MCF 10A (cell line): ENCODE measurements around the gene MAFF. TPM values are rescaled to one million over a fixed set of nuclear protein-coding genes. Genes with fewer than 3 reads are reported as not detected.

Experiments used
- BruUV-seq: library from RNA; stranded (reverse); fragments of 400-500 nt; replicated peaks from 2 replicates; lab custom pipeline; 2021; lab: Mats Ljungman, UMichigan
- CTCF ChIA-PET: fragments of 300-600 bp; sonication (Branson Sonifier 250); formaldehyde crosslinking; extraction: SDS; loops from one replicate; lab custom pipeline; 2021; ENCODE audit warnings: antibody characterized with exemption, inconsistent platforms; lab: Yijun Ruan, JAX
- POLR2A ChIA-PET: fragments of 300-600, 350-650 bp; sonication (Branson Sonifier 250); formaldehyde crosslinking; extraction: SDS; loops from one replicate; lab custom pipeline; 2020; ENCODE audit warnings: antibody characterized with exemption, inconsistent platforms; lab: Yijun Ruan, JAX
- DNase-seq: peaks from one replicate; pipeline ENCODE4 v3.0.0-alpha.2; 2018; ENCODE audit not compliant: unreplicated experiment
- H3K27ac Mint-ChIP-seq: one replicate; pipeline ENCODE4 v1.8.0; 2022; ENCODE audit warnings: mild to moderate bottlenecking, low read depth, mixed read lengths; ENCODE audit not compliant: unreplicated experiment
- H3K27me3 Mint-ChIP-seq: one replicate; pipeline ENCODE4 v1.8.0; 2022; ENCODE audit warnings: mixed read lengths; ENCODE audit not compliant: insufficient read depth, unreplicated experiment
- H3K36me3 Mint-ChIP-seq: one replicate; pipeline ENCODE4 v1.8.0; 2022; ENCODE audit warnings: mild to moderate bottlenecking, moderate library complexity, mixed read lengths; ENCODE audit not compliant: insufficient read depth, unreplicated experiment
- H3K4me1 Mint-ChIP-seq: one replicate; pipeline ENCODE4 v1.8.0; 2022; ENCODE audit warnings: mixed read lengths; ENCODE audit not compliant: insufficient read depth, unreplicated experiment
- H3K4me3 Mint-ChIP-seq: one replicate; pipeline ENCODE4 v1.8.0; 2022; ENCODE audit warnings: mild to moderate bottlenecking, moderate library complexity, mixed read lengths; ENCODE audit not compliant: unreplicated experiment
- H3K9me3 Mint-ChIP-seq: one replicate; pipeline ENCODE4 v1.8.0; 2022; ENCODE audit warnings: mixed read lengths; ENCODE audit not compliant: unreplicated experiment
- CTCF ChIP-seq: fragments of 200-600 bp; IDR thresholded peaks from one replicate; pipeline ENCODE4 v1.8.0; 2022; ENCODE audit warnings: antibody characterized with exemption, mild to moderate bottlenecking; ENCODE audit not compliant: unreplicated experiment
- intact Hi-C: fragments of 100-400 bp; cut with micrococcal nuclease; formaldehyde crosslinking; loops from 2 replicates; pipeline ENCODE4 v1.14.1; 2022
- total RNA-seq: library from RNA; stranded (reverse); gene quantifications from 2 replicates; pipeline ENCODE4 v1.2.3, GENCODE V29; 2022

MAFF gene
- total RNA-seq, 1 experiment from 2014 or later, result 71.4 TPM

GRCh38 chr22:38202437-38203089 is 769 bp downstream of the MAFF start:
- Mint-ChIP-seq H3K4me1 (peaks cover 23% of the 10 kb centered on the region), H3K27me3 (no peaks in the 10 kb centered on the region), H3K9me3 (no peaks in the 10 kb centered on the region), H3K4me3 (peak overlapping the region; percentile 85), H3K36me3 (peaks cover 40% of the 10 kb centered on the region), H3K27ac (peak overlapping the region; percentile 80)
- ChIA-PET POLR2A (interaction anchor here (0.7 to 6.3 kb wide), 24 partner anchors 9 to 495 kb away, joined by 3 to 134 read pairs (median 4); partner anchors contain the start of gene PLA2G6), CTCF (interaction anchor here (0.6 to 1.6 kb wide), 3 partner anchors 38 to 88 kb away, joined by 3 to 6 read pairs (median 4); no protein-coding TSS in a partner anchor)
- no peak for TF ChIP-seq CTCF
- DNase-seq, result peak; percentile 81
- TSS peak; percentile 78 for BruUV-seq
- intact Hi-C loops, result loop anchor here (2.0 kb wide), 2 partner anchors 26 to 88 kb away; no protein-coding TSS in a partner anchor

- no peaks in the 10 kb centered on the region for H3K9me3 Mint-ChIP-seq
- intact Hi-C loops, result loop anchor here (2.0 kb wide), 2 partner anchors 26 to 88 kb away; no protein-coding TSS in a partner anchor
- H3K27me3 Mint-ChIP-seq, result no peaks in the 10 kb centered on the region
- BruUV-seq, result no TSS peak
- ChIA-PET POLR2A (interaction anchor here (0.6 to 6.3 kb wide), 15 partner anchors 8 to 495 kb away, joined by 3 to 134 read pairs (median 10); partner anchors contain the start of genes CSNK1E, PICK1 and PLA2G6), CTCF (interaction anchor here (0.6 to 1.1 kb wide), 5 partner anchors 15 to 388 kb away, joined by 3 to 9 read pairs (median 4); no protein-coding TSS in a partner anchor)
- H3K4me1 Mint-ChIP-seq, result peaks cover 23% of the 10 kb centered on the region
- peaks cover 44% of the 10 kb centered on the region for H3K36me3 Mint-ChIP-seq
- H3K4me3 Mint-ChIP-seq, result peak overlapping the region; percentile 85
- peak overlapping the region; percentile 80 for H3K27ac Mint-ChIP-seq
- no peak for TF ChIP-seq CTCF
- DNase-seq, result peak; percentile 57
Observed at GRCh38 chr22:38203090-38203810, 1.5 kb downstream of the MAFF start.

- intact Hi-C loops, result loop anchor here (2.0 kb wide), 2 partner anchors 25 to 89 kb away; no protein-coding TSS in a partner anchor
- Mint-ChIP-seq H3K36me3 (peaks cover 50% of the 10 kb centered on the region), H3K9me3 (no peaks in the 10 kb centered on the region), H3K27me3 (no peaks in the 10 kb centered on the region), H3K27ac (peak overlapping the region; percentile 80), H3K4me3 (peak overlapping the region; percentile 85), H3K4me1 (peaks cover 23% of the 10 kb centered on the region)
- POLR2A ChIA-PET, result interaction anchor here (1.3 to 6.3 kb wide), 11 partner anchors 8 to 114 kb away, joined by 3 to 134 read pairs (median 12); partner anchors contain the start of genes CSNK1E and PLA2G6
- BruUV-seq, result no TSS peak
- no peak for TF ChIP-seq CTCF
- CTCF ChIA-PET, result interaction anchor here (0.6 to 1.1 kb wide), 5 partner anchors 11 to 389 kb away, joined by 3 to 9 read pairs (median 3); no protein-coding TSS in a partner anchor
- DNase-seq, result no peak
Observed at GRCh38 chr22:38203855-38204514, 2.2 kb downstream of the MAFF start.
